ENCODE measurements around the gene FGF22.

FGF22 gene

GRCh38 chr19:644789-645188 is 5.1 kb downstream of the FGF22 start:
- no peak for DNase-seq

GRCh38 chr19:645912-646778 is 6.5 kb downstream of the FGF22 start:
- DNase-seq = no peak

- no peak for DNase-seq
Observed at GRCh38 chr19:646779-647565, 7.3 kb downstream of the FGF22 start.

GRCh38 chr19:647566-648284 is 8.0 kb downstream of the FGF22 start:
- DNase-seq = no peak

GRCh38 chr19:648305-648704 is 8.6 kb downstream of the FGF22 start:
- DNase-seq = no peak

- DNase-seq = no peak
Observed at GRCh38 chr19:648904-649801, 9.5 kb downstream of the FGF22 start.

- no peak for DNase-seq
Observed at GRCh38 chr19:650121-650520, 10.4 kb downstream of the FGF22 start.

GRCh38 chr19:651114-651818 is 11.6 kb downstream of the FGF22 start:
- DNase-seq = no peak

GRCh38 chr19:651991-652390 is 12.3 kb downstream of the FGF22 start:
- no peak for DNase-seq

- no peak for DNase-seq
Observed at GRCh38 chr19:652467-653389, 13.0 kb downstream of the FGF22 start.

GRCh38 chr19:653425-653824 is 13.7 kb downstream of the FGF22 start:
- no peak for DNase-seq

- DNase-seq = no peak
Observed at GRCh38 chr19:655691-656090, 16.0 kb downstream of the FGF22 start.

- DNase-seq = no peak
Observed at GRCh38 chr19:656751-657559, 17.3 kb downstream of the FGF22 start.

- DNase-seq = no peak
Observed at GRCh38 chr19:657611-658010, 17.9 kb downstream of the FGF22 start.

GRCh38 chr19:658059-658839 is 18.6 kb downstream of the FGF22 start:
- DNase-seq = no peak

GRCh38 chr19:658916-659839 is 19.5 kb downstream of the FGF22 start:
- peak; percentile 31 for DNase-seq

GRCh38 chr19:660793-661426 is 21.2 kb downstream of the FGF22 start:
- no peak for DNase-seq
